ENCODE measurements around the gene CCR5AS.
"Not testable (repeated sequence)": the region's sequence is repeated elsewhere in the genome, so short reads cannot be mapped to it uniquely, and the experiment has no call there.

Gene CCR5AS

GRCh38 chr3:46406788-46407611 lies at the start of gene CCR5AS, which contains the start of gene CCRL2:
CCR5AS (minus strand) TSS chr3:46407066.
CCRL2 (plus strand) TSS chr3:46407259; CDS start chr3:46408080, 821 bp downstream.
- DNase-seq = peak; percentile 48

- no peak for DNase-seq
Measured at GRCh38 chr3:46456118-46456517, 49.3 kb upstream of the CCR5AS start.

- DNase-seq = no peak
Measured at GRCh38 chr3:46455231-46456115, 48.6 kb upstream of the CCR5AS start.

GRCh38 chr3:46454606-46455005 lies 47.7 kb upstream of the CCR5AS start:
- DNase-seq = no peak

GRCh38 chr3:46454209-46454595 lies 47.3 kb upstream of the CCR5AS start:
- no peak for DNase-seq

GRCh38 chr3:46453526-46454208 lies 46.8 kb upstream of the CCR5AS start:
- DNase-seq = no peak

GRCh38 chr3:46449755-46450552 lies 43.1 kb upstream of the CCR5AS start:
- DNase-seq = no peak

GRCh38 chr3:46448721-46449120 lies 41.9 kb upstream of the CCR5AS start:
- DNase-seq = no peak

- DNase-seq = no peak
Measured at GRCh38 chr3:46447228-46447985, 40.5 kb upstream of the CCR5AS start.

- no peak for DNase-seq
Measured at GRCh38 chr3:46442576-46443530, 36.0 kb upstream of the CCR5AS start.

GRCh38 chr3:46440531-46441294 lies 33.8 kb upstream of the CCR5AS start:
- DNase-seq = no peak

GRCh38 chr3:46438831-46439230 lies 32.0 kb upstream of the CCR5AS start:
- DNase-seq = no peak

- DNase-seq = no peak
Measured at GRCh38 chr3:46435081-46435726, 28.3 kb upstream of the CCR5AS start.

- no peak for DNase-seq
Measured at GRCh38 chr3:46433841-46434240, 27.0 kb upstream of the CCR5AS start.

- DNase-seq = not testable (repeated sequence)
Measured at GRCh38 chr3:46433118-46433517, 26.3 kb upstream of the CCR5AS start.

- DNase-seq = not testable (repeated sequence)
Measured at GRCh38 chr3:46431905-46432304, 25.0 kb upstream of the CCR5AS start.

GRCh38 chr3:46430879-46431278 lies 24.0 kb upstream of the CCR5AS start:
- DNase-seq = not testable (repeated sequence)

- no peak for DNase-seq
Measured at GRCh38 chr3:46429671-46430070, 22.8 kb upstream of the CCR5AS start.

GRCh38 chr3:46429250-46429649 lies 22.4 kb upstream of the CCR5AS start:
- DNase-seq = no peak
